Adrenal gland (tissue), 12 donors: Measurements from ENCODE around the gene RBKS. TPM values are rescaled to one million over a fixed set of nuclear protein-coding genes. Genes with fewer than 3 reads are reported as not detected.
A peak's percentile ranks its signal among the peaks of the same experiment; 100 is the strongest.

ENCODE experiments used
- DNase-seq, 7 donors: peaks; one replicate each; pipeline ENCODE4 v3.0.0-alpha.2; 2019 to 2020
- H3K27ac ChIP-seq, 5 donors: fragments of 200-600 bp; sonication (generic) in 4 of 5; 1 replicate in 3 of 5; 2 replicates in 2 of 5; pipeline versions ENCODE4 v1.5.1 to v1.8.0; 2016 to 2020; ENCODE audit warnings: mild to moderate bottlenecking in 1 of 5
- H3K27me3 ChIP-seq: fragments of 200-600 bp; 2 replicates; pipeline ENCODE4 v1.8.0; 2021
- H3K36me3 ChIP-seq, 2 donors: fragments of 200-600 bp; replicated peaks in 1 of 2; 1 replicate in 1 of 2; 2 replicates in 1 of 2; pipeline versions ENCODE4 v1.5.1 to v1.8.0; 2018 to 2022
- H3K4me1 ChIP-seq, 2 donors: fragments of 200-600 bp; replicated peaks in 1 of 2; 1 replicate in 1 of 2; 2 replicates in 1 of 2; pipeline versions ENCODE4 v1.5.1 to v1.8.0; 2018 to 2021
- H3K4me3 ChIP-seq, 4 donors: fragments of 200-600 bp; sonication (generic) in 3 of 4; one replicate each; pipeline ENCODE4 v1.5.1; 2016 to 2018
- H3K9me3 ChIP-seq, 3 donors: fragments of 200-600 bp; sonication (generic) in 1 of 3; replicated peaks in 1 of 3; 1 replicate in 2 of 3; 2 replicates in 1 of 3; pipeline versions ENCODE4 v1.5.1 to v1.8.0; 2016 to 2021
- CTCF ChIP-seq, 6 experiments: fragments of 450-650 bp in 4 of 6; fragments of 200-600 bp in 2 of 6; sonication (generic) in 1 of 6; IDR thresholded peaks; 1 replicate in 5 of 6; 2 replicates in 1 of 6; pipeline versions ENCODE4 v1.5.1 to v1.8.0; 2016 to 2021; ENCODE audit warnings: antibody characterized with exemption in 6 of 6, mild to moderate bottlenecking in 2 of 6, moderate library complexity in 1 of 6
- POLR2A ChIP-seq, 2 donors: fragments of 450-650 bp; IDR thresholded peaks; one replicate each; pipeline ENCODE4 v1.6.1; 2017; ENCODE audit warnings: antibody characterized with exemption in 2 of 2, mild to moderate bottlenecking in 2 of 2, moderate library complexity in 1 of 2
- WGBS, 4 donors: extraction: QIAGEN DNeasy Blood & Tissue Kit in 2 of 4; methylation state at CpG; one replicate each; pipeline versions ENCODE4 v1.1.5 to v1.1.7; 2013 to 2017; 5-methylcytosine and 5-hydroxymethylcytosine counted together
- intact Hi-C, 2 donors: fragments of 100-400 bp; cut with DNase I; formaldehyde crosslinking; loops; one replicate each; pipeline versions ENCODE4 v1.14.1 to v1.15.0; 2022 to 2023
- polyA plus RNA-seq, 3 donors: library from polyadenylated mRNA; stranded (reverse); fragments of 200-250 nt in 2 of 3; fragments of 350-450 nt in 1 of 3; fragmentation: Illumina TruSeq in 1 of 3; extraction: RNeasy Lipid Tissue Mini Kit (QIAGEN cat#74804) in 1 of 3; gene quantifications; one replicate each; pipeline ENCODE4 v1.2.3, GENCODE V29; 2013 to 2014
- total RNA-seq, 9 donors: library from RNA; depleted of rRNA in 4 of 9; stranded (reverse); fragments of >200 nt in 4 of 9; fragments of 120-200 nt in 1 of 9; fragmentation: NEBNext Ultra II Directional in 1 of 9; extraction: Animal tissue kit (Norgen Biotek cat#: 25700) in 1 of 9; gene quantifications; one replicate each; pipeline versions ENCODE4 v1.1.0 to v1.2.4, GENCODE V29; 2013 to 2023
- donor health status: healthy with polysubstance abuse.
- donor health status: Bipolar disorder and iron deficiency.
- donor health status: DM: yes; HTN: yes; CAD: no.
- donor health status: DM: no; HTN: no; CAD: no.
- donor health status: DM: no; HTN: no; CAD: no.
- donor health status: DM: yes; HTN: yes; CAD: no.

Gene RBKS
- total and polyA plus RNA-seq, 12 donors = 9.1 to 54.4 (median 20.3) TPM

GRCh38 chr2:27739058-27739373 lies 151.2 kb downstream of the RBKS start:
- 96 to 99% (median 97%) methylated on average over 4 of the region's 4 CpGs for WGBS, 4 donors
- H3K36me3 ChIP-seq = no peaks in the 10 kb centered on the region
- no peak for DNase-seq
- H3K4me1 ChIP-seq = peaks cover 15 to 31% of the 10 kb centered on the region in 2 donors
- no peak overlapping the region for H3K4me3 ChIP-seq
- H3K9me3 ChIP-seq = no peaks in the 10 kb centered on the region
- intact Hi-C loops = no loop called here
- no peaks in the 10 kb centered on the region for H3K27me3 ChIP-seq
- no peak for TF ChIP-seq POLR2A (IDR thresholded peaks at IDR 0.05)
- TF ChIP-seq CTCF (IDR thresholded peaks at IDR 0.05) = no peak
- peak overlapping the region in 1 of 5 donors; percentile 93 for H3K27ac ChIP-seq

GRCh38 chr2:27738349-27739057 lies 151.7 kb downstream of the RBKS start:
- Histone ChIP-seq H3K4me3 (no peak overlapping the region), H3K27ac (peak overlapping the region in 3 of 5 donors; percentile 46 to 95 (median 93)), H3K9me3 (no peaks in the 10 kb centered on the region), H3K36me3 (no peaks in the 10 kb centered on the region), H3K27me3 (no peaks in the 10 kb centered on the region), H3K4me1 (peaks cover 15 to 31% of the 10 kb centered on the region in 2 donors)
- intact Hi-C loops = no loop called here
- TF ChIP-seq POLR2A (IDR thresholded peaks at IDR 0.05) (no peak), CTCF (IDR thresholded peaks at IDR 0.05) (no peak)
- peak in 1 of 7 donors; percentile 50 for DNase-seq
- 90 to 98% (median 92%) methylated on average over 13 of the region's 13 CpGs for WGBS, 4 donors

GRCh38 chr2:27737676-27738348 lies 152.4 kb downstream of the RBKS start:
- Histone ChIP-seq H3K27me3 (no peaks in the 10 kb centered on the region), H3K9me3 (no peaks in the 10 kb centered on the region), H3K36me3 (no peaks in the 10 kb centered on the region), H3K4me3 (no peak overlapping the region), H3K4me1 (peaks cover 15 to 31% of the 10 kb centered on the region in 2 donors), H3K27ac (peak overlapping the region; percentile 21 to 95 (median 80))
- TF ChIP-seq POLR2A (IDR thresholded peaks at IDR 0.05) (no peak), CTCF (IDR thresholded peaks at IDR 0.05) (peak in 3 of 6 experiments; percentile 3 to 21 (median 14))
- intact Hi-C loops = no loop called here
- 50 to 63% (median 58%) methylated on average over 7 of the region's 7 CpGs for WGBS, 4 donors
- peak; percentile 42 to 87 (median 76) for DNase-seq

GRCh38 chr2:27736890-27737204 lies 153.3 kb downstream of the RBKS start:
- no peak overlapping the region for H3K4me3 ChIP-seq
- no peaks in the 10 kb centered on the region for H3K27me3 ChIP-seq
- DNase-seq = no peak
- peak overlapping the region; percentile 21 to 95 (median 80) for H3K27ac ChIP-seq
- no peaks in the 10 kb centered on the region for H3K36me3 ChIP-seq
- peaks cover 15 to 31% of the 10 kb centered on the region in 2 donors for H3K4me1 ChIP-seq
- 89 to 100% (median 93%) methylated on average over 4 to 6 of the region's 6 CpGs for WGBS, 4 donors
- intact Hi-C loops = no loop called here
- H3K9me3 ChIP-seq = no peaks in the 10 kb centered on the region
- no peak for TF ChIP-seq POLR2A (IDR thresholded peaks at IDR 0.05)
- no peak for TF ChIP-seq CTCF (IDR thresholded peaks at IDR 0.05)
